K562 (cell line): ENCODE data around the gene SEC14L5. TPM values are rescaled to one million over a fixed set of nuclear protein-coding genes. Genes with fewer than 3 reads are reported as not detected.
A peak's percentile ranks its signal among the peaks of the same experiment; 100 is the strongest.

Experiments
- BCOR ChIP-seq: fragments of 450-650 bp; IDR thresholded peaks from 2 replicates; pipeline ENCODE4 v1.6.1; 2016
- CC2D1A ChIP-seq: fragments of 450-650 bp; IDR thresholded peaks from 2 replicates; pipeline ENCODE4 v1.6.1; 2017; ENCODE audit warnings: mild to moderate bottlenecking
- CHD1 ChIP-seq: fragments of 200-600 bp; sonication (generic); IDR thresholded peaks from one replicate; pipeline ENCODE4 v1.6.1; 2012; ENCODE audit warnings: mild to moderate bottlenecking, moderate library complexity, low read length, inconsistent platforms
- CTCF ChIP-seq, 3 experiments: IDR thresholded peaks in 2 of 3; conservative IDR thresholded peaks in 1 of 3; 2 replicates each; pipeline ENCODE4 v1.5.1; 2011 to 2012; ENCODE audit warnings: low read length in 3 of 3, mild to moderate bottlenecking in 3 of 3, control low read depth in 2 of 3, improper control_type of control experiment in 1 of 3, inconsistent platforms in 1 of 3, low read depth in 1 of 3, mixed read lengths in 1 of 3, moderate library complexity in 1 of 3; ENCODE audit not compliant: insufficient read depth in 2 of 3
- ETS1 ChIP-seq: conservative IDR thresholded peaks from 2 replicates; pipeline ENCODE4 v1.6.1; 2011; ENCODE audit warnings: low read depth, mild to moderate bottlenecking, low read length; ENCODE audit not compliant: control insufficient read depth
- KAT7 ChIP-seq: sonication (generic); formaldehyde crosslinking; IDR thresholded peaks from 2 replicates; pipeline ENCODE4 v1.8.0; 2022; ENCODE audit warnings: missing genetic modification reagents, mild to moderate bottlenecking, borderline replicate concordance
- KDM4B ChIP-seq, 2 experiments: fragments of 450-650 bp in 1 of 2; sonication (generic) in 1 of 2; IDR thresholded peaks; 2 replicates each; pipeline ENCODE4 v1.6.1; 2016 to 2017; ENCODE audit warnings: borderline replicate concordance in 2 of 2, antibody characterized with exemption in 1 of 2, low read depth in 1 of 2, mild to moderate bottlenecking in 1 of 2
- PREB ChIP-seq: sonication (generic); formaldehyde crosslinking; IDR thresholded peaks from 2 replicates; pipeline ENCODE4 v1.8.1; 2023; ENCODE audit warnings: mild to moderate bottlenecking, missing genetic modification reagents
- PRMT5 ChIP-seq: sonication (generic); formaldehyde crosslinking; IDR thresholded peaks from 2 replicates; pipeline ENCODE4 v1.5.0; 2020; ENCODE audit warnings: missing genetic modification reagents
- SMC3 ChIP-seq: conservative IDR thresholded peaks from 2 replicates; pipeline ENCODE4 v1.6.1; 2011; ENCODE audit warnings: low read depth, low read length, improper control_type of control experiment; ENCODE audit not compliant: insufficient read depth
- TAL1 ChIP-seq: fragments of 450-650 bp; IDR thresholded peaks from 2 replicates; pipeline ENCODE4 v1.6.1; 2016; ENCODE audit warnings: mild to moderate bottlenecking
- ZNF184 ChIP-seq: sonication (generic); formaldehyde crosslinking; IDR thresholded peaks from 2 replicates; pipeline ENCODE4 v1.5.0; 2020; ENCODE audit warnings: missing genetic modification reagents
- ZNF280A ChIP-seq: fragments of 450-650 bp; IDR thresholded peaks from 2 replicates; pipeline ENCODE4 v1.6.1; 2018; ENCODE audit warnings: mild to moderate bottlenecking, low read depth; ENCODE audit not compliant: partially characterized antibody
- ZNF282 ChIP-seq: sonication (generic); formaldehyde crosslinking; IDR thresholded peaks from 2 replicates; pipeline ENCODE4 v1.8.1; 2023; ENCODE audit warnings: missing genetic modification reagents
- polyA plus RNA-seq, 8 experiments: library from polyadenylated mRNA; depleted of rRNA in 4 of 8; stranded (reverse) in 5 of 8; unstranded in 3 of 8; fragments of >200 nt; fragmentation: Nextera tagmentation in 2 of 8; fragmentation: Illumina TruSeq in 1 of 8; extraction: Ambion mirVana in 2 of 8; extraction: Trizol in 1 of 8; gene quantifications; 2 replicates each; pipeline versions ENCODE4 v1.2.1 to v1.2.3, GENCODE V29; 2011 to 2014; ENCODE audit warnings: inconsistent platforms in 1 of 8, missing spikeins in 1 of 8
- total RNA-seq, 7 experiments: library from RNA; depleted of rRNA in 6 of 7; stranded (reverse); fragments of >200 nt in 6 of 7; fragmentation: Illumina TruSeq in 2 of 7; extraction: Trizol in 2 of 7; gene quantifications; 2 replicates each; pipeline versions ENCODE4 v1.2.1 to v1.2.3, GENCODE V29; 2011 to 2021; ENCODE audit warnings: low replicate concordance in 1 of 7

SEC14L5 gene
- total and polyA plus RNA-seq, 9 of the 15 experiments (the other 6 are each of a cell fraction or from before 2014, with no cell fraction given) = 0.11 TPM; not detected in 8

- TF ChIP-seq ZNF280A = no peak
- TF ChIP-seq KAT7 = no peak
- TF ChIP-seq CC2D1A = no peak
- peak; percentile 58 to 66 (median 58) for TF ChIP-seq CTCF (IDR thresholded peaks at IDR 0.05 in 2 of 3, conservative IDR thresholded peaks at IDR 0.05 in 1 of 3; ENCODE audit: insufficient read depth in 2 of 3, low read depth in 1 of 3, low read length in 3 of 3)
- no peak for TF ChIP-seq TAL1
- TF ChIP-seq ETS1 = no peak
- TF ChIP-seq SMC3 = 0 out of 2 replicates have a peak, but pooled peaks have one; percentile 23
- no peak for TF ChIP-seq BCOR
- no peak for TF ChIP-seq ZNF282
- no peak for TF ChIP-seq CHD1
- TF ChIP-seq PREB (CRISPR knock-in tag) = no peak
- TF ChIP-seq PRMT5 = no peak
- no peak for TF ChIP-seq KDM4B (IDR thresholded peaks at IDR 0.05; ENCODE audit: borderline replicate concordance in 2 of 2, low read depth in 1 of 2)
- TF ChIP-seq ZNF184 (CRISPR knock-in tag) = no peak
- TF ChIP-seq, all 486 proteins: peak for 5
Observed at GRCh38 chr16:5025171-5025632, 67.1 kb downstream of the SEC14L5 start (continued).
